OCI-LY1 (cell line): ENCODE data around the gene TMEM132A.

Experiments used
- CTCF ChIP-seq: fragments of 200-600 bp; sonication (generic), shearing (Covaris generic); IDR thresholded peaks from 2 replicates; pipeline ENCODE4 v1.5.1; 2017; ENCODE audit warnings: mild to moderate bottlenecking, antibody characterized with exemption, low read length, moderate library complexity, mixed read lengths
- EZH2 ChIP-seq: fragments of 200-600 bp; sonication (generic), shearing (Covaris generic); IDR thresholded peaks from 2 replicates; pipeline ENCODE4 v1.8.0; 2017; ENCODE audit warnings: borderline replicate concordance, mixed run types, mild to moderate bottlenecking, antibody characterized with exemption, low read length, moderate library complexity, mixed read lengths

- no peak for TF ChIP-seq CTCF
- no peak for TF ChIP-seq EZH2
These were observed 24.3 kb upstream of the TMEM132A start for GRCh38 chr11:60899977-60900376.
